Panc1 (cell line): ENCODE data around the gene FA2H. TPM values are rescaled to one million over a fixed set of nuclear protein-coding genes. Genes with fewer than 3 reads are reported as not detected.

ENCODE experiments used
- ATAC-seq: fragments of 200-7000 bp; cut with Tn5 transposase; 2 replicates; pipeline ENCODE4 v1.9.1; 2020; ENCODE audit warnings: mild to moderate bottlenecking, moderate library complexity
- BruUV-seq: library from RNA; stranded (reverse); fragments of 400-500 nt; replicated peaks from 2 replicates; lab custom pipeline; 2021; lab: Mats Ljungman, UMichigan
- CTCF ChIA-PET: fragments of 300-600 bp; sonication (Branson Sonifier 250); formaldehyde crosslinking; loops from one replicate; lab custom pipeline; 2022; ENCODE audit warnings: antibody characterized with exemption; lab: Charles Lee
- POLR2A ChIA-PET: fragments of 300-600 bp; sonication (Branson Sonifier 250); formaldehyde crosslinking; loops from one replicate; lab custom pipeline; 2022; ENCODE audit warnings: antibody characterized with exemption; lab: Charles Lee
- DNase-seq: peaks from one replicate; pipeline ENCODE4 v3.0.0-alpha.2; 2010; ENCODE audit warnings: low read depth, low spot score
- H3K27ac ChIP-seq: 2 replicates; pipeline ENCODE4 v1.5.1; 2011; ENCODE audit warnings: mild to moderate bottlenecking, low read length, inconsistent platforms
- H3K27me3 ChIP-seq: fragments of 200-500 bp; sonication (Bioruptor generic); 2 replicates; pipeline ENCODE4 v1.6.0; 2014; ENCODE audit warnings: low read length, inconsistent platforms; ENCODE audit not compliant: control insufficient read depth, insufficient read depth
- H3K36me3 ChIP-seq: fragments of 200-500 bp; sonication (Bioruptor generic); 2 replicates; pipeline ENCODE4 v1.5.1; 2014; ENCODE audit warnings: inconsistent platforms, mild to moderate bottlenecking, low read length, moderate library complexity; ENCODE audit not compliant: control insufficient read depth, insufficient read depth
- H3K4me1 ChIP-seq: 2 replicates; pipeline ENCODE4 v1.5.1; 2011; ENCODE audit warnings: inconsistent platforms, mild to moderate bottlenecking, low read length, moderate library complexity; ENCODE audit not compliant: control insufficient read depth, insufficient read depth
- H3K4me3 ChIP-seq, 2 experiments: 2 replicates each; pipeline ENCODE4 v1.5.1; 2011 to 2012; ENCODE audit warnings: low read depth in 2 of 2, low read length in 2 of 2, mild to moderate bottlenecking in 2 of 2, inconsistent platforms in 1 of 2, moderate library complexity in 1 of 2
- H3K9me3 ChIP-seq: fragments of 200-500 bp; sonication (Bioruptor generic); 2 replicates; pipeline ENCODE4 v1.5.1; 2014; ENCODE audit warnings: low read depth, mild to moderate bottlenecking, inconsistent platforms, low read length, moderate library complexity; ENCODE audit not compliant: control insufficient read depth, insufficient read depth
- CTCF ChIP-seq: fragments of 450-650 bp; IDR thresholded peaks from 2 replicates; pipeline ENCODE4 v1.5.1; 2017; ENCODE audit warnings: mild to moderate bottlenecking
- POLR2AphosphoS5 ChIP-seq: IDR thresholded peaks from 2 replicates; pipeline ENCODE4 v1.6.1; 2012; ENCODE audit warnings: mild to moderate bottlenecking, low read depth, low read length, moderate library complexity
- REST ChIP-seq, 2 experiments: IDR thresholded peaks; 2 replicates each; pipeline ENCODE4 v1.6.1; 2011 to 2012; ENCODE audit warnings: low read depth in 2 of 2, control low read depth in 1 of 2, low read length in 1 of 2, mild to moderate bottlenecking in 1 of 2, moderate library complexity in 1 of 2; ENCODE audit not compliant: insufficient read depth in 1 of 2
- SIN3A ChIP-seq: IDR thresholded peaks from 2 replicates; pipeline ENCODE4 v1.6.1; 2012; ENCODE audit warnings: low read depth, mild to moderate bottlenecking, low read length, moderate library complexity, borderline replicate concordance; ENCODE audit not compliant: insufficient read depth
- TCF7L2 ChIP-seq: IDR thresholded peaks from 2 replicates; pipeline ENCODE4 v1.6.1; 2011; ENCODE audit warnings: mild to moderate bottlenecking, low read depth, low read length, inconsistent platforms
- in situ Hi-C: cut with HindIII; loops from 2 replicates; pipeline ENCODE4 v1.10.0; 2016; ENCODE audit warnings: low sequenced_read_pairs, low pct_unique_long_range_greater_than_20kb
- intact Hi-C: fragments of 100-400 bp; cut with micrococcal nuclease; formaldehyde crosslinking; loops from one replicate; pipeline ENCODE4 v1.10.0; 2022; ENCODE audit not compliant: unreplicated experiment
- total RNA-seq: library from RNA; stranded (reverse); gene quantifications from one replicate; pipeline ENCODE4 v1.2.1, GENCODE V29; 2021; ENCODE audit not compliant: unreplicated experiment

Gene FA2H
- total RNA-seq, 1 experiment from 2014 or later, result 0.15 TPM

GRCh38 chr16:74740795-74741304 is 33.8 kb downstream of the FA2H start:
- in situ Hi-C loops (no loop called here), intact Hi-C loops (no loop called here)
- Histone ChIP-seq H3K27me3 (no peaks in the 10 kb centered on the region), H3K4me3 (no peak overlapping the region), H3K4me1 (no peaks in the 10 kb centered on the region; the same call in 1 of the 2 replicates), H3K27ac (no peak overlapping the region), H3K9me3 (no peaks in the 10 kb centered on the region), H3K36me3 (no peaks in the 10 kb centered on the region)
- DNase-seq, result no peak
- ChIA-PET POLR2A (no interaction called here), CTCF (no interaction called here)
- no peak for ATAC-seq
- BruUV-seq, result no TSS peak
- no peak for TF ChIP-seq TCF7L2
- TF ChIP-seq REST (IDR thresholded peaks at IDR 0.05; ENCODE audit: insufficient read depth in 1 of 2, low read depth in 2 of 2, low read length in 1 of 2), result no peak
- no peak for TF ChIP-seq POLR2AphosphoS5
- TF ChIP-seq CTCF, result no peak
- no peak for TF ChIP-seq SIN3A

- 0 out of 2 replicates have a peak, but pooled peaks have one; percentile 10 for ATAC-seq
- intact Hi-C loops (no loop called here), in situ Hi-C loops (no loop called here)
- ChIA-PET CTCF (no interaction called here), POLR2A (no interaction called here)
- Histone ChIP-seq H3K4me1 (no peaks in the 10 kb centered on the region; the same call in 1 of the 2 replicates), H3K27me3 (no peaks in the 10 kb centered on the region), H3K27ac (no peak overlapping the region), H3K9me3 (no peaks in the 10 kb centered on the region), H3K4me3 (no peak overlapping the region), H3K36me3 (no peaks in the 10 kb centered on the region)
- BruUV-seq, result no TSS peak
- TF ChIP-seq CTCF, result no peak
- TF ChIP-seq TCF7L2, result no peak
- no peak for TF ChIP-seq REST (IDR thresholded peaks at IDR 0.05; ENCODE audit: insufficient read depth in 1 of 2, low read depth in 2 of 2, low read length in 1 of 2)
- no peak for TF ChIP-seq POLR2AphosphoS5
- DNase-seq, result no peak
These were observed 35.3 kb downstream of the FA2H start for GRCh38 chr16:74739275-74739674.
